MM.1S (cell line): ENCODE results near the gene MRGPRG.

ENCODE experiments used
- DNase-seq: peaks from one replicate; pipeline ENCODE4 v3.0.0-alpha.2; 2015
- H2AFZ ChIP-seq: fragments of 300-600 bp; sonication (generic); 2 replicates; pipeline ENCODE4 v1.6.0; 2016; ENCODE audit warnings: antibody characterized with exemption, low read length
- H3F3A ChIP-seq: fragments of 300-600 bp; sonication (generic); 2 replicates; pipeline ENCODE4 v1.6.1; 2016; ENCODE audit warnings: mild to moderate bottlenecking, antibody characterized with exemption, low read length, moderate library complexity, mixed read lengths; ENCODE audit not compliant: insufficient read depth
- H3K27ac ChIP-seq: fragments of 300-600 bp; sonication (generic); 2 replicates; pipeline ENCODE4 v1.5.1; 2016; ENCODE audit warnings: mild to moderate bottlenecking, low read length
- H3K27me3 ChIP-seq: fragments of 300-600 bp; sonication (generic); replicated peaks from 2 replicates; pipeline ENCODE4 v1.6.0; 2016; ENCODE audit warnings: low read length; ENCODE audit not compliant: insufficient read depth
- H3K36me3 ChIP-seq: fragments of 300-600 bp; sonication (generic); replicated peaks from 2 replicates; pipeline ENCODE4 v1.6.1; 2016; ENCODE audit warnings: mild to moderate bottlenecking, low read length, mixed read lengths; ENCODE audit not compliant: insufficient read depth
- H3K4me1 ChIP-seq: fragments of 300-600 bp; sonication (generic); 2 replicates; pipeline ENCODE4 v1.6.1; 2016; ENCODE audit warnings: low read length, mixed read lengths
- H3K4me2 ChIP-seq: fragments of 300-600 bp; sonication (generic); 2 replicates; pipeline ENCODE4 v1.6.0; 2016; ENCODE audit warnings: low read depth, low read length
- H3K4me3 ChIP-seq: fragments of 300-600 bp; sonication (generic); 2 replicates; pipeline ENCODE4 v1.5.1; 2016; ENCODE audit warnings: low read length, mixed read lengths
- H3K79me2 ChIP-seq: fragments of 300-600 bp; sonication (generic); 2 replicates; pipeline ENCODE4 v1.6.1; 2016; ENCODE audit warnings: mixed run types, low read length, mixed read lengths
- H3K9ac ChIP-seq: fragments of 300-600 bp; sonication (generic); 2 replicates; pipeline ENCODE4 v1.6.1; 2016; ENCODE audit warnings: low read length, mixed read lengths
- H3K9me2 ChIP-seq: fragments of 300-600 bp; sonication (generic); replicated peaks from 2 replicates; pipeline ENCODE4 v1.6.1; 2016; ENCODE audit warnings: mild to moderate bottlenecking, low read length, mixed read lengths; ENCODE audit not compliant: insufficient read depth
- H3K9me3 ChIP-seq: fragments of 300-600 bp; sonication (generic); replicated peaks from 2 replicates; pipeline ENCODE4 v1.6.1; 2016; ENCODE audit warnings: mild to moderate bottlenecking, low read length, mixed read lengths; ENCODE audit not compliant: insufficient read depth
- H4K20me1 ChIP-seq: fragments of 300-600 bp; sonication (generic); 2 replicates; pipeline ENCODE4 v1.6.1; 2016; ENCODE audit warnings: mild to moderate bottlenecking, low read length, moderate library complexity, mixed read lengths; ENCODE audit not compliant: insufficient read depth
- CTCF ChIP-seq: fragments of 300-600 bp; sonication (generic); IDR thresholded peaks from 2 replicates; pipeline ENCODE4 v1.5.1; 2016; ENCODE audit warnings: antibody characterized with exemption, low read length, mixed read lengths
- EZH2 ChIP-seq: fragments of 300-600 bp; sonication (generic); optimal IDR thresholded peaks from 2 replicates; pipeline ENCODE3; 2017; ENCODE audit warnings: low read depth, mild to moderate bottlenecking, antibody characterized with exemption, low read length, mixed read lengths
- EZH2phosphoT487 ChIP-seq: fragments of 300-600 bp; sonication (generic); IDR thresholded peaks from 2 replicates; pipeline ENCODE4 v1.6.1; 2018; ENCODE audit warnings: antibody characterized with exemption, low read length

Gene MRGPRG

GRCh38 chr11:3195251-3196160, 23.1 kb downstream of the MRGPRG start:
- Histone ChIP-seq H3K4me3 (no peak overlapping the region), H3K9me3 (no peaks in the 10 kb centered on the region), H3K4me1 (no peaks in the 10 kb centered on the region), H4K20me1 (no peaks in the 10 kb centered on the region), H3K79me2 (no peaks in the 10 kb centered on the region), H3K27ac (no peak overlapping the region), H3K27me3 (peaks cover 80% of the 10 kb centered on the region), H3K4me2 (no peak overlapping the region), H3K9me2 (no peaks in the 10 kb centered on the region), H3K36me3 (no peaks in the 10 kb centered on the region), H3K9ac (no peak overlapping the region), H2AFZ (no peak overlapping the region), H3F3A (no peaks in the 10 kb centered on the region)
- TF ChIP-seq EZH2phosphoT487 = no peak
- no peak for TF ChIP-seq CTCF
- no peak for TF ChIP-seq EZH2
- DNase-seq = no peak

- H3K27ac ChIP-seq = no peak overlapping the region
- no peaks in the 10 kb centered on the region for H4K20me1 ChIP-seq
- H3K79me2 ChIP-seq = no peaks in the 10 kb centered on the region
- DNase-seq = no peak
- no peaks in the 10 kb centered on the region for H3K9me3 ChIP-seq
- H3K27me3 ChIP-seq = peaks cover 79% of the 10 kb centered on the region
- no peak overlapping the region for H3K4me2 ChIP-seq
- no peak overlapping the region for H2AFZ ChIP-seq
- no peak overlapping the region for H3K4me3 ChIP-seq
- TF ChIP-seq EZH2 = no peak
- TF ChIP-seq EZH2phosphoT487 = no peak
- TF ChIP-seq CTCF = no peak
- no peaks in the 10 kb centered on the region for H3F3A ChIP-seq
- no peaks in the 10 kb centered on the region for H3K9me2 ChIP-seq
- H3K4me1 ChIP-seq = no peaks in the 10 kb centered on the region
- H3K9ac ChIP-seq = no peak overlapping the region
- H3K36me3 ChIP-seq = no peaks in the 10 kb centered on the region
Observed at GRCh38 chr11:3194016-3194816, 24.4 kb downstream of the MRGPRG start.

GRCh38 chr11:3193373-3194015, 25.1 kb downstream of the MRGPRG start:
- no peak overlapping the region for H3K4me2 ChIP-seq
- no peaks in the 10 kb centered on the region for H4K20me1 ChIP-seq
- no peaks in the 10 kb centered on the region for H3K9me2 ChIP-seq

More at GRCh38 chr11:3193373-3194015, 25.1 kb downstream of the MRGPRG start:
- H3F3A ChIP-seq = no peaks in the 10 kb centered on the region
- H3K79me2 ChIP-seq = no peaks in the 10 kb centered on the region
- no peaks in the 10 kb centered on the region for H3K4me1 ChIP-seq
- DNase-seq = no peak
- no peak overlapping the region for H3K27ac ChIP-seq
- no peaks in the 10 kb centered on the region for H3K36me3 ChIP-seq
- H3K9ac ChIP-seq = no peak overlapping the region
- H3K9me3 ChIP-seq = no peaks in the 10 kb centered on the region
- TF ChIP-seq EZH2 = no peak
- TF ChIP-seq CTCF = no peak
- TF ChIP-seq EZH2phosphoT487 = no peak
- H3K27me3 ChIP-seq = peaks cover 74% of the 10 kb centered on the region
- no peak overlapping the region for H2AFZ ChIP-seq
- no peak overlapping the region for H3K4me3 ChIP-seq
